Nasal cavity respiratory epithelium epithelial cell of viscerocranial mucosa (primary cell): Measurements from ENCODE around the gene HSD3B2. TPM values are rescaled to one million over a fixed set of nuclear protein-coding genes. Genes with fewer than 3 reads are reported as not detected.

Experiments used
- total RNA-seq: library from RNA; depleted of rRNA; stranded (reverse); fragments of >200 nt; gene quantifications from 2 replicates; pipeline ENCODE4 v1.2.3, GENCODE V29; 2014

The HSD3B2 gene
- total RNA-seq = not detected in 2 replicates

DNA sequence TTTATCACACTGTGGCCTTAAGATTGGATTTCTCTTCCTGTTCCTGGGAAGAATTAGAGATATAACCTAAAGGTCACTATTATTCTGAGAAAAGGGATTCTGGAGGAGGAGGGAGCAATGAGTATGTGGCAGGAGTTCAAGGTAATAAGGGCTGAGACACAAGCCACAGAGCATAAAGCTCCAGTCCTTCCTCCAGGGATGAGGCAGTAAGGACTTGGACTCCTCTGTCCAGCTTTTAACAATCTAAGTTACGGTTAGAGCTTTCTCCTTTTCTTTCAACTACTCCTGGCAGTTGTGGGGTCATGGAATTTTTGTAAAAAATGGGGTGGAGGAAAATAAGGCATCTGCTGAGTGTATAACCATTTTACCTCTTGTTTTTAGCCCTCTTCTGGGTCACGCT, at the start of gene HSD3B2:
Gene HSD3B2, plus strand, starts transcription at position 201 of the 400 bp plus-strand sequence. CDS start 270 bp downstream, outside the sequence.

GRCh38 chr1:119368554-119368953, 46.4 kb upstream of the HSD3B2 start, which contains the start of gene HAO2:
Gene HAO2, plus strand, starts transcription at chr1:119368785. Its CDS starts 12,301 bp downstream, at chr1:119381086.

Other genes starting within 250 kb of the HSD3B2 start
- not detected in 2 replicates for gene HAO2, start 46.4 kb upstream of the HSD3B2 start, total RNA-seq
- not detected in 2 replicates for gene HSD3B1, start 92.1 kb downstream of the HSD3B2 start, total RNA-seq
- gene ZNF697, start 233.1 kb downstream of the HSD3B2 start, total RNA-seq = 8.5 and 12.6 TPM in 2 replicates